Measurements from ENCODE around the gene B3GAT3. TPM values are rescaled to one million over a fixed set of nuclear protein-coding genes. Genes with fewer than 3 reads are reported as not detected.

B3GAT3 gene
- total RNA-seq, 1 donor from 2014 or later: 48.9 TPM

- peaks cover 18% of the 10 kb centered on the region for H3K36me3 Mint-ChIP-seq (ENCODE audit: insufficient read depth)
Observed at GRCh38 chr11:62577046-62577714, 44.6 kb downstream of the B3GAT3 start.

GRCh38 chr11:62575837-62576236 is 45.9 kb downstream of the B3GAT3 start:
- DNase-seq (ENCODE audit: low spot score, unreplicated experiment): no peak
- Mint-ChIP-seq H3K4me3 (ENCODE audit: low read depth) (peak overlapping the region; percentile 52), H3K9me3 (ENCODE audit: low read depth) (no peaks in the 10 kb centered on the region), H3K27ac (peak overlapping the region; percentile 83), H3K27me3 (no peaks in the 10 kb centered on the region), H3K4me1 (ENCODE audit: low read depth) (peaks cover 32% of the 10 kb centered on the region), H3K36me3 (ENCODE audit: insufficient read depth) (peaks cover 23% of the 10 kb centered on the region)
- TF ChIP-seq CTCF (IDR thresholded peaks at IDR 0.05; ENCODE audit: unreplicated experiment): no peak

More at GRCh38 chr11:62577046-62577714, 44.6 kb downstream of the B3GAT3 start:
- Mint-ChIP-seq H3K4me3 (ENCODE audit: low read depth) (no peak overlapping the region), H3K4me1 (ENCODE audit: low read depth) (peaks cover 23% of the 10 kb centered on the region), H3K27me3 (no peaks in the 10 kb centered on the region), H3K27ac (no peak overlapping the region), H3K9me3 (ENCODE audit: low read depth) (no peaks in the 10 kb centered on the region)
- no peak for TF ChIP-seq CTCF (IDR thresholded peaks at IDR 0.05; ENCODE audit: unreplicated experiment)
- no peak for DNase-seq (ENCODE audit: low spot score, unreplicated experiment)

- H3K9me3 Mint-ChIP-seq (ENCODE audit: low read depth): no peaks in the 10 kb centered on the region
- no peaks in the 10 kb centered on the region for H3K27me3 Mint-ChIP-seq
- peak overlapping the region; percentile 99 for H3K27ac Mint-ChIP-seq
- DNase-seq (ENCODE audit: low spot score, unreplicated experiment): no peak
- peaks cover 26% of the 10 kb centered on the region for H3K36me3 Mint-ChIP-seq (ENCODE audit: insufficient read depth)
- peaks cover 33% of the 10 kb centered on the region for H3K4me1 Mint-ChIP-seq (ENCODE audit: low read depth)
- peak overlapping the region; percentile 99 for H3K4me3 Mint-ChIP-seq (ENCODE audit: low read depth)
- no peak for TF ChIP-seq CTCF (IDR thresholded peaks at IDR 0.05; ENCODE audit: unreplicated experiment)
Observed at GRCh38 chr11:62575156-62575555, 46.6 kb downstream of the B3GAT3 start.

- Mint-ChIP-seq H3K4me1 (ENCODE audit: low read depth) (peaks cover 33% of the 10 kb centered on the region), H3K27ac (peak overlapping the region; percentile 99), H3K4me3 (ENCODE audit: low read depth) (peak overlapping the region; percentile 99), H3K27me3 (no peaks in the 10 kb centered on the region), H3K36me3 (ENCODE audit: insufficient read depth) (peaks cover 27% of the 10 kb centered on the region), H3K9me3 (ENCODE audit: low read depth) (no peaks in the 10 kb centered on the region)
- no peak for DNase-seq (ENCODE audit: low spot score, unreplicated experiment)
- no peak for TF ChIP-seq CTCF (IDR thresholded peaks at IDR 0.05; ENCODE audit: unreplicated experiment)
Observed at GRCh38 chr11:62574363-62575071, 47.3 kb downstream of the B3GAT3 start.

- H3K9me3 Mint-ChIP-seq (ENCODE audit: low read depth): no peaks in the 10 kb centered on the region
- peaks cover 33% of the 10 kb centered on the region for H3K4me1 Mint-ChIP-seq (ENCODE audit: low read depth)
- H3K27me3 Mint-ChIP-seq: no peaks in the 10 kb centered on the region
Observed at GRCh38 chr11:62573592-62574362, 48.0 kb downstream of the B3GAT3 start, which contains the start of gene EEF1G. TSS of gene EEF1G (minus strand) at chr11:62573891. CDS start at chr11:62573842, 49 bp downstream.

More at GRCh38 chr11:62573592-62574362, 48.0 kb downstream of the B3GAT3 start, which contains the start of gene EEF1G:
- Mint-ChIP-seq H3K4me3 (ENCODE audit: low read depth) (peak within 1 kb of the TSS; percentile 99), H3K27ac (peak within 1 kb of the TSS; percentile 99), H3K36me3 (ENCODE audit: insufficient read depth) (peaks cover 27% of the 10 kb centered on the region)
- no peak for TF ChIP-seq CTCF (IDR thresholded peaks at IDR 0.05; ENCODE audit: unreplicated experiment)
- peak; percentile 95 for DNase-seq (ENCODE audit: low spot score, unreplicated experiment)
